ENCODE measurements around the gene RBMS1. TPM values are rescaled to one million over a fixed set of nuclear protein-coding genes. Genes with fewer than 3 reads are reported as not detected.

RBMS1 gene
- total RNA-seq, 1 donor: 170 TPM

- H3K4me3 ChIP-seq (ENCODE audit: low read depth, low read length): no peak overlapping the region
- no peak for TF ChIP-seq CTCF (IDR thresholded peaks at IDR 0.05; ENCODE audit: insufficient read depth, low read length)
- DNase-seq (ENCODE audit: low read depth): no peak
These were observed 19.3 kb downstream of the RBMS1 start for GRCh38 chr2:160474319-160474645.

GRCh38 chr2:160473468-160474318, 19.9 kb downstream of the RBMS1 start:
- TF ChIP-seq CTCF (IDR thresholded peaks at IDR 0.05; ENCODE audit: insufficient read depth, low read length): no peak
- DNase-seq (ENCODE audit: low read depth): no peak
- H3K4me3 ChIP-seq (ENCODE audit: low read depth, low read length): no peak overlapping the region

GRCh38 chr2:160472839-160473251, 20.8 kb downstream of the RBMS1 start:
- DNase-seq (ENCODE audit: low read depth): no peak
- H3K4me3 ChIP-seq (ENCODE audit: low read depth, low read length): no peak overlapping the region

GRCh38 chr2:160471950-160472349, 21.7 kb downstream of the RBMS1 start:
- peak; percentile 41 for DNase-seq (ENCODE audit: low read depth)
- no peak overlapping the region for H3K4me3 ChIP-seq (ENCODE audit: low read depth, low read length)

More at GRCh38 chr2:160472839-160473251, 20.8 kb downstream of the RBMS1 start:
- TF ChIP-seq CTCF (IDR thresholded peaks at IDR 0.05; ENCODE audit: insufficient read depth, low read length): no peak

GRCh38 chr2:160469621-160470204, 23.9 kb downstream of the RBMS1 start:
- TF ChIP-seq CTCF (IDR thresholded peaks at IDR 0.05; ENCODE audit: insufficient read depth, low read length): no peak
- no peak overlapping the region for H3K4me3 ChIP-seq (ENCODE audit: low read depth, low read length)
- DNase-seq (ENCODE audit: low read depth): peak; percentile 82

More at GRCh38 chr2:160471950-160472349, 21.7 kb downstream of the RBMS1 start:
- TF ChIP-seq CTCF (IDR thresholded peaks at IDR 0.05; ENCODE audit: insufficient read depth, low read length): no peak

GRCh38 chr2:160469164-160469563, 24.4 kb downstream of the RBMS1 start:
- H3K4me3 ChIP-seq (ENCODE audit: low read depth, low read length): no peak overlapping the region
- TF ChIP-seq CTCF (IDR thresholded peaks at IDR 0.05; ENCODE audit: insufficient read depth, low read length): no peak
- DNase-seq (ENCODE audit: low read depth): no peak

All from fibroblast of the aortic adventitia (primary cell).